ENCODE measurements around the gene SPATA16.
"Not testable (repeated sequence)": the region's sequence is repeated elsewhere in the genome, so short reads cannot be mapped to it uniquely, and the experiment has no call there.

The SPATA16 gene

DNA sequence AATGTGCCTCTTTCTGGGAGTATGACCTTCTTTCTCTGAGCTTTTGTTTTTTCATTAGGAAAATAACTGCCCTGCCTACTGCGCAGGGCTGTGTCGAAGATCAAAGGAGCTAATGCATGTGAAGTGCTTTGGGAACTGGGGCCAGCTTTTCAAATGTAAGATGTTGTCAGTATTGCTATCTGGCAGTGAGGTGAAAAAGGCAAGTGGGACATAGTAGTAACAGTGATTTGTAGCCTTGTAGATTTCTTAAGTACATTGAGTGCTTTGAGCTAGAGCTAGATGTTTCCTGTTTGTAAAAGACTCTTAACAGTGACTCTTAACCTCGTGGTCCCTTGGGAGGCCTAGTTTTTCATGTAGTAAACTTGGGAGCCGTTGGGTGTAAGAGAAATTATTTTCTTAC, 264.0 kb downstream of the SPATA16 start:
- ChIA-PET POLR2A (no interaction called here), CTCF (no interaction called here)
- no peak for DNase-seq (ENCODE audit: low read depth, low spot score)
- no peak overlapping the region for H3K4me3 ChIP-seq (ENCODE audit: low read depth, low read length)
- TF ChIP-seq, protein P1, sequence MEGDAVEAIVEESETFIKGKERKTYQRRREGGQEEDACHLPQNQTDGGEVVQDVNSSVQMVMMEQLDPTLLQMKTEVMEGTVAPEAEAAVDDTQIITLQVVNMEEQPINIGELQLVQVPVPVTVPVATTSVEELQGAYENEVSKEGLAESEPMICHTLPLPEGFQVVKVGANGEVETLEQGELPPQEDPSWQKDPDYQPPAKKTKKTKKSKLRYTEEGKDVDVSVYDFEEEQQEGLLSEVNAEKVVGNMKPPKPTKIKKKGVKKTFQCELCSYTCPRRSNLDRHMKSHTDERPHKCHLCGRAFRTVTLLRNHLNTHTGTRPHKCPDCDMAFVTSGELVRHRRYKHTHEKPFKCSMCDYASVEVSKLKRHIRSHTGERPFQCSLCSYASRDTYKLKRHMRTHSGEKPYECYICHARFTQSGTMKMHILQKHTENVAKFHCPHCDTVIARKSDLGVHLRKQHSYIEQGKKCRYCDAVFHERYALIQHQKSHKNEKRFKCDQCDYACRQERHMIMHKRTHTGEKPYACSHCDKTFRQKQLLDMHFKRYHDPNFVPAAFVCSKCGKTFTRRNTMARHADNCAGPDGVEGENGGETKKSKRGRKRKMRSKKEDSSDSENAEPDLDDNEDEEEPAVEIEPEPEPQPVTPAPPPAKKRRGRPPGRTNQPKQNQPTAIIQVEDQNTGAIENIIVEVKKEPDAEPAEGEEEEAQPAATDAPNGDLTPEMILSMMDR (IDR thresholded peaks at IDR 0.05; ENCODE audit: insufficient read depth, low read length, missing control alignments) = no peak

DNA sequence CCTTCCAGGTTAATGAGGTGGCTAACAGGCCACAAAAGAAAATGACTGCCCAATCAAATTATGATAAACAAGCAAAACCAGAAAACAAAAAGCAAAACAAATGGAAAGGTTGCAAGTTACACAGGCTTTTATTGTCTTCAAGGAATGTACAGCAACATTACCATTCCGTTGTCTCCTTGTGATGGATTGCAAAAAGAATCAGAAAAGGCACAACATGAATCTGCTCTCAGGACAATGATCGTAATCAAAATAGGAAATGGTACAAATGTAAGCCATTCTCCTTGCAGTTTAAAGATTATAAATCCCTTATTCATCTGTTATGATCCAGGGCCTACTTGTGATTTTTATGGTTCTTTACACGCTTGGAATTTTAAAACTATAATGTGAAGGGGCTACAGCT, 264.7 kb downstream of the SPATA16 start:
- ChIA-PET CTCF (no interaction called here), POLR2A (no interaction called here)
- no peak overlapping the region for H3K4me3 ChIP-seq (ENCODE audit: low read depth, low read length)
- TF ChIP-seq, protein P1 (IDR thresholded peaks at IDR 0.05; ENCODE audit: insufficient read depth, low read length, missing control alignments) = no peak
- no peak for DNase-seq (ENCODE audit: low read depth, low spot score)

DNA sequence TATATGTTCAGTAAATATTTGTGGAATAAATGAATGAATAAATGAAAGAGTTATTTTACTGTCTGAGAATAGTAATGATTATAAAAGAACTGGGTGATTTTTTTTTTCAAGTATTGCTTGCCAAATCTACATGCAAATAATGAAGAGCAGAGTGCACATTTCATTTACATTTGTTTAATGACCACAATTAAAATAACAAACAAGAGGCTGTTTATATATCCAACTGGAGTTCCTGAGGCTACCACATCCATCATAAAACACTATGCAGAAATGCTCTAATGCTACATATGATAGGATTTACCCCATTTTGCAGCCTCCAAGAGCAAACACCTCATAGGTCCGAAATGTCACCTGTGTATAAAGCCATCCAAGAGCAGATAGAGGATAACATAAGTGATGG, 266.0 kb downstream of the SPATA16 start:
- no peak for DNase-seq (ENCODE audit: low read depth, low spot score)
- TF ChIP-seq, protein P1 (IDR thresholded peaks at IDR 0.05; ENCODE audit: insufficient read depth, low read length, missing control alignments) = no peak
- H3K4me3 ChIP-seq (ENCODE audit: low read depth, low read length) = no peak overlapping the region
- ChIA-PET CTCF (no interaction called here), POLR2A (no interaction called here)

DNA sequence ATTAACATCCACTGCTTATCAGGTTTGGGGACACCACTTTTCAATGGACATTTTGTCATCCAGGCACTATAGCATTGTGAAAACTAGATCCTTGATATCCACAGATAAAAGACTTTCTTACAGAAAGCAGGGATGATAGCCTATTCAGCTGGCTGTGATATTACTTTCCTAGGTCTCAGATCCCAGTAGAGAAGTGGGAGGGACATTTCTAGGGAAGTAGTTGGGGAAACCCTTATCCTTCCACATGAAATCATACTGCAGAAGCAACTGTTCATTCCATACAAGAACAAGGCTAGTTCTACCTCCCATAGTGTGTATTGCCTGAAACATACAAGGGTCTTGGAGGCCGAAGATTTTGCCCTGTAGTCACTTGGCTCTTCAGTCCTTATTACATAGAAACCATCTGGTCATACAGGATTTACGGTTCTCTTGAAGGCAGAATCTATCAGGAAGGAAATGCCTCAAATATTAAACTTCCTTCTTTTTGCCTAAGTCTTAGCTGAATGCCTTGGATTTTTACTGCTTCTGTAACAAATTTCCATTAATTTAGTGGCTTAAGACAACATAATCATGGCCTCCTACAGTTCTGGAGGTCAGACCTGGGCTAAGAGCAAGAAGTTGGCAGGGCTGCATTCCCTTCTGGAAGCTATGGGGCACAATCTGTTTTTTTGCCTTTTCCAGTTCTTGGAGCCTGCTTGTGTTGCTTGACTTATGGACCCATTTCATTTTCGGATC, 271.1 kb downstream of the SPATA16 start:
- no peak overlapping the region for H3K4me3 ChIP-seq (ENCODE audit: low read depth, low read length)
- TF ChIP-seq, protein P1 (IDR thresholded peaks at IDR 0.05; ENCODE audit: insufficient read depth, low read length, missing control alignments) = no peak
- CTCF ChIA-PET = no interaction called here
- POLR2A ChIA-PET = no interaction called here
- DNase-seq (ENCODE audit: low read depth, low spot score) = no peak

DNA sequence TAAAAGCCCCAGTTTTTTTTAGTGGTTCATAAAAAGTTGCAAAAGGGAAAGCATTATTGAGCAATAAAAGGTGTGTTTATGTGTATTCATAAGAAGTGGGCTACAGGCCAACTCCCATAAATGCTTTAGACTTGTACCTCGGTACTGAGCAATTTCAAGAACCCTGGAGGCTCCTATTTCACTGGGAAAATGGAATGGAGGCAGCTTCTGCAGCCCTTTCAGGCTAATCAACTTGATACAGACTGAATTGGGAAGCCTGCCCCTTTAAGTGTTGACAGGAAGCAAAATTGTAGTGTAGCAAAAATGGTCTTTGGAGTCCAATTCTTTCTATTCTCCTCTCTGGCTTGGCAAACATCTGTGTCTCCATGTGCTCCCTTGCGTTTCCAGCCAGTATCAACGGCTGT, 271.7 kb downstream of the SPATA16 start:
- ChIA-PET POLR2A (no interaction called here), CTCF (no interaction called here)
- TF ChIP-seq, protein P1 (IDR thresholded peaks at IDR 0.05; ENCODE audit: insufficient read depth, low read length, missing control alignments) = no peak
- no peak overlapping the region for H3K4me3 ChIP-seq (ENCODE audit: low read depth, low read length)
- no peak for DNase-seq (ENCODE audit: low read depth, low spot score)

DNA sequence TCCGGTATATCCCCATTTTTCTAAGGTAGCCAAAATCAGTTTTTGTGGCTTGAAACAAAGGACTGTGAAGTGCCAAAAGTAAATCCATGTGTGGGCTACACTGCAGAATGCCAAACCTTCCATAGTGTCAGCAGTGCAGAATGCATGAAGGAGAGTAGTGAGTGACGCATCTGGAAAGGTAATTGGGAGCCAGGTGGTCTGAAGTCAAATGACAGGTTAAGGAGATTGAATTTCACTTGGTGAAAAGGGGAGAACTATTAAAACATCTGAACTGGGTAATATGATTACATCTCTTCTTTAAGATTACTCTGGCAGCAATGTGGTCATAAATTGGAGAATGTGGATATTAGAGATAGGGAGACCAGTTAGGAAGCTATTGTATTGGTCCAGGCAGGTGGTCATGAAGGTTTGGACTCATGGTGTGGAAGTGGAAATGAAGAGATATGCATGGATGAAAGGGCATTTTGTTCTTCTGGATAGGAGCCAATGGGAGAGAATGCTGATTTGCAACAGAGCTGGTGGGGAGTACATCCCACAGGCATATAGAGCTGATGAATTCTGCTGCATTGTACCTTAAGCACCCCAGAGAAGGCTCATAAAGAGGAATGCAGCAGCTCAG, 272.3 kb downstream of the SPATA16 start:
- ChIA-PET CTCF (no interaction called here), POLR2A (no interaction called here)
- H3K4me3 ChIP-seq (ENCODE audit: low read depth, low read length) = no peak overlapping the region
- TF ChIP-seq, protein P1 (IDR thresholded peaks at IDR 0.05; ENCODE audit: insufficient read depth, low read length, missing control alignments) = no peak
- DNase-seq (ENCODE audit: low read depth, low spot score) = no peak

DNA sequence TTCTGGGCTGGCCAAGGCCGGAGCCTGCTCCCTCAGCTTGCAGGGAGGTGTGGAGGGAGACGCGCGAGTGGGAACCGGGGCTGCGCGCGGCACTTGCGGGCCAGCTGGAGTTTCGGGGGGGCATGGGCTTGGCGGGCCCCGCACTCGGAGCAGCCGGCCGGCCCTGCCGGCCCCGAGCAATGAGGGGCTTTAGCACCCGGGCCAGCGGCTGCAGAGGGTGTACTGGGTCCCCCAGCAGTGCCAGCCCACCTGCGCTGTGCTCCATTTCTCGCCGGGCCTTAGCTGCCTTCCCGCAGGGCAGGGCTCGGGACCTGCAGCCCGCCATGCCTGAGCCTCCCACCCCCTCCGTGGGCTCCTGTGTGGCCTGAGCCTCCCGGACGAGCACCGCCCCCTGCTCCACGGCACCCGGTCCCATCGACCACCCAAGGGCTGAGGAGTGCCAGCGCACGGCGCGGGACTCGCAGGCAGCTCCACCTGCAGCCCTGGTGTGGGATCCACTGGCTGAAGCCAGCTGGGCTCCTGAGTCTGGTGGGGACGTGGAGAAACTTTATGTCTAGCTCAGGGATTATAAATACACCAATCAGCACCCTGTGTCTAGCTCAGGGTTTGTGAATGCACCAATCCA, 274.2 kb downstream of the SPATA16 start:
- POLR2A ChIA-PET; DNase-seq (ENCODE audit: low read depth, low spot score); H3K4me3 ChIP-seq (ENCODE audit: low read depth, low read length); CTCF ChIA-PET: not testable (repeated sequence)
